GM11168 (cell line): ENCODE measurements around the gene PHF21A.
"Not testable (repeated sequence)": the region's sequence is repeated elsewhere in the genome, so short reads cannot be mapped to it uniquely, and the experiment has no call there.

ENCODE experiments used
- in situ Hi-C: fragments of 300-500 bp; cut with MboI; formaldehyde crosslinking; loops from one replicate; pipeline ENCODE4 v1.12.0; 2022; ENCODE audit warnings: low sequenced_read_pairs; ENCODE audit not compliant: unreplicated experiment

PHF21A gene

GRCh38 chr11:46121724-46122477, 647 bp upstream of the PHF21A start:
- in situ Hi-C loops = no loop called here

GRCh38 chr11:46120346-46121300, 631 bp downstream of the PHF21A start:
- in situ Hi-C loops = no loop called here

- in situ Hi-C loops = no loop called here
Measured at GRCh38 chr11:46119352-46120216, 1.7 kb downstream of the PHF21A start.

- in situ Hi-C loops = no loop called here
Measured at GRCh38 chr11:46118702-46119351, 2.4 kb downstream of the PHF21A start.

- in situ Hi-C loops = no loop called here
Measured at GRCh38 chr11:46117842-46118241, 3.4 kb downstream of the PHF21A start.

- in situ Hi-C loops = not testable (repeated sequence)
Measured at GRCh38 chr11:46116712-46117037, 4.6 kb downstream of the PHF21A start.

- in situ Hi-C loops = no loop called here
Measured at GRCh38 chr11:46116007-46116711, 5.1 kb downstream of the PHF21A start.

- in situ Hi-C loops = no loop called here
Measured at GRCh38 chr11:46114961-46115360, 6.3 kb downstream of the PHF21A start.

GRCh38 chr11:46114378-46114777, 6.9 kb downstream of the PHF21A start:
- in situ Hi-C loops = no loop called here

GRCh38 chr11:46112961-46113607, 8.2 kb downstream of the PHF21A start:
- in situ Hi-C loops = no loop called here

- in situ Hi-C loops = no loop called here
Measured at GRCh38 chr11:46108751-46109150, 12.5 kb downstream of the PHF21A start.

GRCh38 chr11:46107780-46108179, 13.5 kb downstream of the PHF21A start:
- in situ Hi-C loops = no loop called here

- in situ Hi-C loops = no loop called here
Measured at GRCh38 chr11:46107408-46107718, 13.9 kb downstream of the PHF21A start.

- in situ Hi-C loops = no loop called here
Measured at GRCh38 chr11:46106530-46107407, 14.5 kb downstream of the PHF21A start.

- in situ Hi-C loops = no loop called here
Measured at GRCh38 chr11:46105926-46106325, 15.3 kb downstream of the PHF21A start.

GRCh38 chr11:46105134-46105628, 16.1 kb downstream of the PHF21A start:
- in situ Hi-C loops = no loop called here

GRCh38 chr11:46102843-46103242, 18.4 kb downstream of the PHF21A start:
- in situ Hi-C loops = no loop called here

GRCh38 chr11:46100670-46101069, 20.6 kb downstream of the PHF21A start:
- in situ Hi-C loops = no loop called here
